ENCODE measurements around the gene MAU2.
A peak's percentile ranks its signal among the peaks of the same experiment; 100 is the strongest.

Gene MAU2

DNA sequence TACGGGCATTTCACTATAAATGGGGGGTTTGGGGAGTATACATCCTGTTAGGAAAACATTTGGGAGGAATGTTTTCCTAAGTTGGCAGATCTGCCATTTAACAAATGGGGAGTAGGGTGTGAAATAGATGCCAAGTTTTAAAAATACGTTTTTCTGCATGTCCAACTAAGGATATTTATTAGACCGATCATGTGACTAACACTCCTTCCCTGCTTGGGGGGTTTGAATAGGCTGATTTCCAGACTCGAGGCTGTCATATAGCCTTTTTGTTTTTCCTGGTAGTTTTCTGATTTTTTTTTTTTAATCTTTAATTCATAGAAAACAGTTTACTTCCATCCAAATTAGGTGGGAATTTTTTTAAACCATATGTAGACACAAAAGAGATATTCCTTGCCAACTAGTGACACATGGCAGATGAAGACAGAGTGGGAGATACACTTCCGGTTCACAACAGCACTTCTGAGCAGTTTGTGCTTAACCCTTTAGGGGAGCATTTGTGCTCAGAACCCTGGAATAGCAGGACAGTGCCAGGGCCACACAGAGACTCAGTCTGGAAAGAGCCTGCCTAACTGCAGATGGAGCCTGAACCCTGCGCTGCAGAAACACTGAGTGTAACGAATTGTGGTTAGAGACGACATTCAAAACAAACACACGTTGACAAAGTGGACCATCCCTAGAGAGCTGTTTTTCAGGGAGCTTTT lies 79.3 kb downstream of the MAU2 start:
- POLR2A ChIA-PET (ENCODE audit: low non-redundant PET) = no interaction called here
- CTCF ChIA-PET = no interaction called here
- peak overlapping the region; percentile 64 for H3K27ac ChIP-seq
- TF ChIP-seq, protein P1, sequence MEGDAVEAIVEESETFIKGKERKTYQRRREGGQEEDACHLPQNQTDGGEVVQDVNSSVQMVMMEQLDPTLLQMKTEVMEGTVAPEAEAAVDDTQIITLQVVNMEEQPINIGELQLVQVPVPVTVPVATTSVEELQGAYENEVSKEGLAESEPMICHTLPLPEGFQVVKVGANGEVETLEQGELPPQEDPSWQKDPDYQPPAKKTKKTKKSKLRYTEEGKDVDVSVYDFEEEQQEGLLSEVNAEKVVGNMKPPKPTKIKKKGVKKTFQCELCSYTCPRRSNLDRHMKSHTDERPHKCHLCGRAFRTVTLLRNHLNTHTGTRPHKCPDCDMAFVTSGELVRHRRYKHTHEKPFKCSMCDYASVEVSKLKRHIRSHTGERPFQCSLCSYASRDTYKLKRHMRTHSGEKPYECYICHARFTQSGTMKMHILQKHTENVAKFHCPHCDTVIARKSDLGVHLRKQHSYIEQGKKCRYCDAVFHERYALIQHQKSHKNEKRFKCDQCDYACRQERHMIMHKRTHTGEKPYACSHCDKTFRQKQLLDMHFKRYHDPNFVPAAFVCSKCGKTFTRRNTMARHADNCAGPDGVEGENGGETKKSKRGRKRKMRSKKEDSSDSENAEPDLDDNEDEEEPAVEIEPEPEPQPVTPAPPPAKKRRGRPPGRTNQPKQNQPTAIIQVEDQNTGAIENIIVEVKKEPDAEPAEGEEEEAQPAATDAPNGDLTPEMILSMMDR (conservative IDR thresholded peaks at IDR 0.05; ENCODE audit: low read depth) = no peak
- no peak for DNase-seq (ENCODE audit: low spot score)

- H3K27ac ChIP-seq = peak overlapping the region; percentile 89
- no peak for DNase-seq (ENCODE audit: low spot score)
- TF ChIP-seq, protein P1 (conservative IDR thresholded peaks at IDR 0.05; ENCODE audit: low read depth) = no peak
- ChIA-PET POLR2A (ENCODE audit: low non-redundant PET) (no interaction called here), CTCF (no interaction called here)
These were observed 82.2 kb downstream of the MAU2 start for GRCh38 chr19:19402656-19403372.

- DNase-seq (ENCODE audit: low spot score) = peak; percentile 47
- peak overlapping the region; percentile 89 for H3K27ac ChIP-seq
- ChIA-PET POLR2A (ENCODE audit: low non-redundant PET) (no interaction called here), CTCF (interaction anchor here (0.7 kb wide), 1 partner anchor 19 kb away, joined by 4 read pairs; no protein-coding TSS in a partner anchor)
- TF ChIP-seq, protein P1 (conservative IDR thresholded peaks at IDR 0.05; ENCODE audit: low read depth) = no peak
These were observed 82.8 kb downstream of the MAU2 start for GRCh38 chr19:19403373-19403901.

- POLR2A ChIA-PET (ENCODE audit: low non-redundant PET) = interaction anchor here (1.0 to 1.1 kb wide), 2 partner anchors 8 to 40 kb away, joined by 3 to 5 read pairs; no protein-coding TSS in a partner anchor
- peak; percentile 85 for DNase-seq (ENCODE audit: low spot score)
- TF ChIP-seq, protein P1 (conservative IDR thresholded peaks at IDR 0.05; ENCODE audit: low read depth) = peak; percentile 66
- CTCF ChIA-PET = interaction anchor here (0.7 to 1.5 kb wide), 2 partner anchors 85 to 1826 kb away, joined by 3 to 4 read pairs; no protein-coding TSS in a partner anchor
- peak within 1 kb of the TSS; percentile 97 for H3K27ac ChIP-seq
These were observed 84.5 kb downstream of the MAU2 start, which contains the start of gene GATAD2A for GRCh38 chr19:19404879-19405860. TSS of gene GATAD2A (plus strand) at chr19:19405675. CDS start at chr19:19465346, 59,671 bp downstream.

DNA sequence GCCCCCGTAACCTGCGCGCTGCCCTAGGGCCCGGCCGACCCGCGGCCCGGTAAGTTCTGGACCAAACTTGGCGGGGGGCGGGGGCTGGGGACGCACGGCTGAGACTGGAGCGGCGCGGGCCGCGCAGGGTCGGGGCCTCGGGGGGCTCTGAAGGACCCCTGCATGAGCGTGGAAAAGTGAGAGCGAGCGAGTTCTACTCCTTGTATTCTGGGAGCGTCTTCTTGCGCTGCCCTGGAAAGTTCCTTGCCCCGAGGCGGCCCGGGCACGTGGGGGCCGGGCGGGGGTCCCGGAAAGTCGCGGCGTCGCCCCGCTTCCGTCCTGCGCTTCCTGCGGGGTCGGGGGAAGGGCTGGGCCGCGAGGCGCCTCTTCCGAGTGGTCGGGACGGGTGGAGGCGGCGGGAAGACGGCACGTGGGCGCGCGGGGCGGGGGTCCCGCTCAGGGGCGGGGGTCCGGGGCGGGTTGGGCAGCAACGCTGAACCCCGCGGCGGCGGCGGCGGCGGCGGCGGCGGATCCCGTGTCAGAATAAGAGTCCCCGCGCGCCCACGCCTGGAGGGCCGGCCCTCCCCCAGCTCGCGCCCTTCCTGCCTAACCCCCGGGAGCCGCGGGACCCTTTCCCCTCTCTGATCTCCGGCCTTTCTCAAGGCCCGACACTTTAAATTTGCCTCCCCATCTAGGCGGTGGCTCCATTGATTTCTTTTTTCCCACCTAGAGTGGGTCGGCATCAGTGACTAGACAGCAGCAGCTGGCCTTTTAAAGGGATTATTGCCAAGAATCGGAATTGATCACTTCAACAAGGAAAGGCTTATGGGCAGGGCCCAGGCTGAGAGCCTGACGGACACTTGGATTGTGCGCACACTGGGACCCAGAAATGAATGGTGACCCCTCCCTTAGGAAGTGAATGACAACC lies 85.6 kb downstream of the MAU2 start:
- TF ChIP-seq, protein P1 (conservative IDR thresholded peaks at IDR 0.05; ENCODE audit: low read depth) = no peak
- H3K27ac ChIP-seq = peak overlapping the region; percentile 97
- DNase-seq (ENCODE audit: low spot score) = peak; percentile 26
- ChIA-PET CTCF (interaction anchor here (0.6 to 1.5 kb wide), 3 partner anchors 9 to 84 kb away, joined by 3 to 4 read pairs (median 4); no protein-coding TSS in a partner anchor), POLR2A (ENCODE audit: low non-redundant PET) (interaction anchor here (0.5 to 1.1 kb wide), 2 partner anchors 9 to 32 kb away, joined by 3 to 5 read pairs; no protein-coding TSS in a partner anchor)

Data from RWPE1 (cell line).